H1 (cell line): ENCODE measurements around the gene ABHD12. TPM values are rescaled to one million over a fixed set of nuclear protein-coding genes. Genes with fewer than 3 reads are reported as not detected.

Experiments
- CTCF ChIA-PET: fragments of 300-600 bp; sonication (Branson Sonifier 250); formaldehyde crosslinking; loops from one replicate; lab custom pipeline; 2021; ENCODE audit not compliant: partially characterized antibody; lab: Charles Lee
- POLR2A ChIA-PET: fragments of 300-600 bp; sonication (Branson Sonifier 250); formaldehyde crosslinking; loops from one replicate; lab custom pipeline; 2021; ENCODE audit warnings: inconsistent platforms; ENCODE audit not compliant: partially characterized antibody; lab: Charles Lee
- DNase-seq, 2 experiments: peaks; one replicate each; pipeline versions ENCODE4 v3.0.0 to v3.0.0-alpha.2; 2010 to 2022; ENCODE audit warnings: low spot score in 2 of 2, low read depth in 1 of 2, mixed read lengths in 1 of 2
- FAIRE-seq: peaks from 2 replicates; lab custom pipeline; 2011; peaks lifted over from hg19 to GRCh38; lab: Jason Lieb, UNC
- H2AFZ ChIP-seq: 2 replicates; pipeline ENCODE4 v1.8.1; 2012; ENCODE audit warnings: low read length, inconsistent platforms
- H2AK5ac ChIP-seq: 2 replicates; pipeline ENCODE4 v1.6.1; 2013; ENCODE audit warnings: low read depth, low read length
- H2BK120ac ChIP-seq: replicated peaks from 2 replicates; pipeline ENCODE3; 2013; ENCODE audit warnings: low read depth, low read length, inconsistent platforms
- H2BK12ac ChIP-seq: 2 replicates; pipeline ENCODE4 v1.6.1; 2013; ENCODE audit warnings: low read depth, low read length
- H2BK15ac ChIP-seq: 2 replicates; pipeline ENCODE4 v1.6.1; 2013; ENCODE audit warnings: low read length
- H2BK20ac ChIP-seq: 2 replicates; pipeline ENCODE4 v1.6.1; 2013; ENCODE audit warnings: low read length
- H2BK5ac ChIP-seq: 2 replicates; pipeline ENCODE4 v1.6.1; 2013; ENCODE audit warnings: low read depth, low read length
- H3K14ac ChIP-seq: 2 replicates; pipeline ENCODE4 v1.6.1; 2013; ENCODE audit warnings: inconsistent platforms; ENCODE audit not compliant: insufficient read length
- H3K18ac ChIP-seq: 2 replicates; pipeline ENCODE4 v1.6.1; 2013; ENCODE audit warnings: low read length; ENCODE audit errors: extremely low read depth
- H3K23ac ChIP-seq: 2 replicates; pipeline ENCODE4 v1.6.1; 2013; ENCODE audit warnings: inconsistent platforms; ENCODE audit not compliant: insufficient read length
- H3K23me2 ChIP-seq: 2 replicates; pipeline ENCODE4 v1.6.1; 2013; ENCODE audit warnings: low read depth, low read length
- H3K27ac ChIP-seq: 2 replicates; pipeline ENCODE4 v1.6.1; 2011; ENCODE audit warnings: low read depth, low read length, inconsistent platforms
- H3K27me3 ChIP-seq, 4 experiments: replicated peaks in 1 of 4; 1 replicate in 1 of 4; 2 replicates in 3 of 4; pipeline versions ENCODE4 v1.6.1 to v1.8.1; 2011 to 2013; ENCODE audit warnings: low read length in 3 of 4, mild to moderate bottlenecking in 3 of 4, inconsistent platforms in 2 of 4, mixed read lengths in 2 of 4, moderate library complexity in 1 of 4; ENCODE audit not compliant: control insufficient read depth in 3 of 4, insufficient read depth in 3 of 4; ENCODE audit errors: extremely low read depth in 1 of 4
- H3K36me3 ChIP-seq, 4 experiments: 2 replicates each; pipeline versions ENCODE4 v1.6.1 to v1.8.1; 2011 to 2013; ENCODE audit warnings: mild to moderate bottlenecking in 4 of 4, low read length in 3 of 4, moderate library complexity in 2 of 4, control low read depth in 1 of 4, inconsistent platforms in 1 of 4; ENCODE audit not compliant: insufficient read depth in 4 of 4, control insufficient read depth in 2 of 4
- H3K4ac ChIP-seq: replicated peaks from 2 replicates; pipeline ENCODE3; 2013; ENCODE audit warnings: low read length, low read depth, mixed read lengths, inconsistent platforms; ENCODE audit not compliant: insufficient read length
- H3K4me1 ChIP-seq, 4 experiments: replicated peaks in 1 of 4; 1 replicate in 1 of 4; 2 replicates in 3 of 4; pipeline versions ENCODE4 v1.6.1 to v1.8.1; 2011 to 2013; ENCODE audit warnings: low read length in 3 of 4, inconsistent platforms in 2 of 4, mixed read lengths in 1 of 4; ENCODE audit not compliant: insufficient read depth in 4 of 4, control insufficient read depth in 3 of 4
- H3K4me2 ChIP-seq, 2 experiments: 2 replicates each; pipeline versions ENCODE4 v1.6.1 to v1.8.1; 2011 to 2013; ENCODE audit warnings: low read depth in 2 of 2, low read length in 2 of 2, control low read depth in 1 of 2, inconsistent platforms in 1 of 2, mild to moderate bottlenecking in 1 of 2; ENCODE audit not compliant: insufficient read depth in 1 of 2
- H3K4me3 ChIP-seq, 4 experiments: fragments of 200-600, 300-600 bp in 1 of 4; sonication (generic), shearing (Covaris generic), sonication (Bioruptor Twin) in 1 of 4; 2 replicates each; pipeline versions ENCODE4 v1.5.1 to v1.8.1; 2011 to 2016; ENCODE audit warnings: low read length in 4 of 4, low read depth in 3 of 4, control low read depth in 2 of 4, inconsistent platforms in 2 of 4, mild to moderate bottlenecking in 2 of 4, mixed read lengths in 1 of 4, moderate library complexity in 1 of 4; ENCODE audit not compliant: insufficient read depth in 2 of 4; ENCODE audit errors: extremely low read depth in 1 of 4
- H3K56ac ChIP-seq: replicated peaks from 2 replicates; pipeline ENCODE3; 2013; ENCODE audit warnings: low read depth, mild to moderate bottlenecking, mixed read lengths, low read length, inconsistent platforms; ENCODE audit not compliant: insufficient read length
- H3K79me1 ChIP-seq: 2 replicates; pipeline ENCODE4 v1.6.1; 2013; ENCODE audit warnings: low read depth, low read length, control low read depth
- H3K79me2 ChIP-seq, 2 experiments: 2 replicates each; pipeline versions ENCODE4 v1.6.1 to v1.8.1; 2012 to 2013; ENCODE audit warnings: low read length in 2 of 2, mild to moderate bottlenecking in 2 of 2, inconsistent platforms in 1 of 2; ENCODE audit not compliant: insufficient read depth in 2 of 2, control insufficient read depth in 1 of 2
- H3K9ac ChIP-seq, 4 experiments: replicated peaks in 1 of 4; 1 replicate in 1 of 4; 2 replicates in 3 of 4; pipeline versions ENCODE4 v1.6.1 to v1.8.1; 2011 to 2013; ENCODE audit warnings: low read depth in 3 of 4, low read length in 3 of 4, control low read depth in 2 of 4, mild to moderate bottlenecking in 2 of 4, moderate library complexity in 2 of 4, inconsistent platforms in 1 of 4; ENCODE audit errors: extremely low read depth in 1 of 4
- H3K9me3 ChIP-seq, 2 experiments: 2 replicates each; pipeline versions ENCODE4 v1.6.1 to v1.8.1; 2012 to 2013; ENCODE audit warnings: mild to moderate bottlenecking in 2 of 2, moderate library complexity in 2 of 2, control low read depth in 1 of 2, inconsistent platforms in 1 of 2, low read depth in 1 of 2, low read length in 1 of 2, mixed read lengths in 1 of 2; ENCODE audit not compliant: insufficient read depth in 2 of 2
- H4K20me1 ChIP-seq, 2 experiments: replicated peaks in 1 of 2; 2 replicates each; pipeline versions ENCODE3 to v1.8.1; 2011 to 2013; ENCODE audit warnings: inconsistent platforms in 2 of 2, low read length in 2 of 2, mild to moderate bottlenecking in 1 of 2; ENCODE audit not compliant: insufficient read depth in 2 of 2, control insufficient read depth in 1 of 2
- H4K5ac ChIP-seq: 2 replicates; pipeline ENCODE4 v1.6.1; 2013; ENCODE audit warnings: low read length, low read depth, mixed read lengths, inconsistent platforms; ENCODE audit not compliant: insufficient read length
- H4K8ac ChIP-seq: 2 replicates; pipeline ENCODE4 v1.8.0; 2013; ENCODE audit warnings: mild to moderate bottlenecking, moderate library complexity, low read length, inconsistent platforms; ENCODE audit not compliant: insufficient read depth; ENCODE audit errors: extremely low read depth
- H4K91ac ChIP-seq: replicated peaks from 2 replicates; pipeline ENCODE3; 2013; ENCODE audit warnings: low read length, mixed read lengths, inconsistent platforms; ENCODE audit not compliant: insufficient read length
- HDAC2 ChIP-seq, 2 experiments: fragments of 300-600 bp in 1 of 2; sonication (generic) in 1 of 2; IDR thresholded peaks; 2 replicates each; pipeline ENCODE4 v1.6.1; 2011 to 2012; ENCODE audit warnings: low read depth in 2 of 2, low read length in 2 of 2, mild to moderate bottlenecking in 2 of 2, moderate library complexity in 2 of 2, borderline replicate concordance in 1 of 2, inconsistent platforms in 1 of 2
- JUN ChIP-seq: IDR thresholded peaks from 2 replicates; pipeline ENCODE4 v1.6.1; 2011; ENCODE audit warnings: low read depth, mild to moderate bottlenecking, improper control_type of control experiment, low read length
- POU5F1 ChIP-seq: IDR thresholded peaks from 2 replicates; pipeline ENCODE4 v1.6.1; 2011; ENCODE audit warnings: low read depth, mild to moderate bottlenecking, low read length, moderate library complexity
- RFX5 ChIP-seq: IDR thresholded peaks from 2 replicates; pipeline ENCODE4 v1.6.1; 2011; ENCODE audit warnings: low read depth, low read length, improper control_type of control experiment, borderline replicate concordance
- YY1 ChIP-seq: IDR thresholded peaks from 2 replicates; pipeline ENCODE4 v1.6.1; 2011; ENCODE audit warnings: low read depth, mild to moderate bottlenecking, low read length
- WGBS, 2 experiments: shearing (Covaris generic) in 1 of 2; methylation state at CpG; one replicate each; pipeline versions ENCODE4 v1.1.6 to v1.1.7; 2013 to 2015; ENCODE audit warnings: low lambda C conversion rate in 2 of 2, mixed read lengths in 2 of 2, inconsistent platforms in 1 of 2, low coverage in 1 of 2, missing lambda C conversion rate in 1 of 2; ENCODE audit not compliant: insufficient replicate concordance in 2 of 2, insufficient coverage in 1 of 2, insufficient read length in 1 of 2; ENCODE audit errors: extremely low coverage in 1 of 2, missing lambda C conversion rate in 1 of 2; 5-methylcytosine and 5-hydroxymethylcytosine counted together
- polyA plus RNA-seq, 7 experiments: library from polyadenylated mRNA; depleted of rRNA in 3 of 7; stranded (reverse) in 5 of 7; unstranded in 2 of 7; fragments of >200 nt in 5 of 7; fragments of 200-250 nt in 2 of 7; gene quantifications; 1 replicate in 5 of 7; 2 replicates in 1 of 7; 4 replicates in 1 of 7; pipeline versions ENCODE4 v1.2.1 to v1.2.3, GENCODE V29; 2011 to 2013; ENCODE audit warnings: missing spikeins in 2 of 7, mixed read lengths in 2 of 7
- total RNA-seq: library from RNA; stranded (reverse); fragmentation: NEBNext Ultra II Directional; extraction: Animal tissue kit (Norgen Biotek cat#: 25700); gene quantifications from 2 replicates; pipeline ENCODE4 v1.2.1, GENCODE V29; 2021

ABHD12 gene
- total and polyA plus RNA-seq, 2 of the 8 experiments (the other 6 are each of a cell fraction or from before 2014, with no cell fraction given) = 31.3 to 59.5 TPM

- Histone ChIP-seq H3K56ac (no peak overlapping the region), H3K14ac (no peak overlapping the region), H3K4me1 (peaks cover 4 to 9% (median 5%) of the 10 kb centered on the region in 4 experiments), H3K27me3 (no peaks in the 10 kb centered on the region), H3K4ac (no peak overlapping the region), H2AFZ (no peak overlapping the region), H2AK5ac (no peak overlapping the region), H2BK120ac (no peak overlapping the region), H3K9me3 (peaks cover 0 to 10% of the 10 kb centered on the region in 2 experiments; a peak in 2 of 4 replicates), H2BK12ac (no peak overlapping the region), H3K27ac (no peak overlapping the region; the same call in 1 of the 2 replicates), H2BK5ac (no peak overlapping the region), H3K18ac (no peak overlapping the region), H3K79me1 (peaks cover 23% of the 10 kb centered on the region), H4K20me1 (peaks cover 0 to 16% of the 10 kb centered on the region in 2 experiments), H2BK20ac (no peak overlapping the region), H3K36me3 (peaks cover 0 to 12% (median 4%) of the 10 kb centered on the region in 4 experiments; a peak in 3 of 8 replicates), H4K8ac (no peak overlapping the region), H2BK15ac (no peak overlapping the region), H3K79me2 (peaks cover 0 to 39% of the 10 kb centered on the region in 2 experiments; a peak in 3 of 4 replicates), H3K4me3 (no peak overlapping the region), H3K23me2 (no peaks in the 10 kb centered on the region; the same call in 1 of the 2 replicates), H4K91ac (no peak overlapping the region), H4K5ac (no peak overlapping the region), H3K9ac (no peak overlapping the region), H3K23ac (no peak overlapping the region), H3K4me2 (no peak overlapping the region)
- ChIA-PET CTCF (interaction anchor here (1.0 kb wide), 2 partner anchors 12 to 73 kb away, joined by 3 read pairs; no protein-coding TSS in a partner anchor), POLR2A (interaction anchor here (0.5 to 0.7 kb wide), 2 partner anchors 66 to 85 kb away, joined by 3 read pairs; partner anchors contain the start of gene ABHD12)
- DNase-seq = peak in 1 of 2 experiments; percentile 35
- no peak for TF ChIP-seq HDAC2 (IDR thresholded peaks at IDR 0.05; ENCODE audit: borderline replicate concordance in 1 of 2, low read depth in 2 of 2, low read length in 2 of 2)
- no peak for TF ChIP-seq YY1
- TF ChIP-seq POU5F1 = no peak
- TF ChIP-seq JUN = no peak
- no peak for TF ChIP-seq RFX5
- FAIRE-seq = no peak
- 100% methylated on average over 3 of the region's 3 CpGs; no CpG with 5 or more reads in 1 of the 2 experiments for WGBS, 2 experiments
Measured at GRCh38 chr20:25325073-25325472, 65.6 kb downstream of the ABHD12 start.
